ENCODE measurements around the gene SAMD4A. TPM values are rescaled to one million over a fixed set of nuclear protein-coding genes. Genes with fewer than 3 reads are reported as not detected.

Gene SAMD4A
- total RNA-seq, 4 donors from 2014 or later: 7.9 to 18.7 (median 14.4) TPM

DNA sequence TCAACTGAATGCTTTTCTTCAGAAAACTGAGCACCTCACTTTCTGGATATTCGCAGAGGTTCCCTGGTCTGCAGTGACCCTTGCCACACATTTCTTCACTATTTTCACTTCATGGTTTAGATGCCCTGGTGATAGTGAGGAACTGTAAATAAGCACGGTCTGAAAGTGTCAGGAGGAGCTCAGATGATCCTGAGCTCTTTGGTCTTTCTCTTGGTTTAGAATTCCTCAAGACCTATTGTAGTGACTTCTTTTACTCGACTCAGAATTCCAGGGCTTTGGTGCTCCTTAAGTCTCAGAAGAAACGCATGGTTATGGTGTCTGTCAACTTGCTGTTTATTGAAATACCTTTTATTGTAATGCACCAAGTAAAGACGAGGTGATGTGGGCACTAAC is 84.0 kb downstream of the SAMD4A start:
- H3K4me3 ChIP-seq (ENCODE audit: low read depth, poor library complexity, severe bottlenecking): no peak overlapping the region
- no peak for DNase-seq (ENCODE audit: low spot score in 2 of 2)
- WGBS, 2 donors: 62 to 65% methylated on average over 5 of the region's 5 CpGs
- TF ChIP-seq POLR2A (IDR thresholded peaks at IDR 0.05): no peak
- TF ChIP-seq, protein P1, sequence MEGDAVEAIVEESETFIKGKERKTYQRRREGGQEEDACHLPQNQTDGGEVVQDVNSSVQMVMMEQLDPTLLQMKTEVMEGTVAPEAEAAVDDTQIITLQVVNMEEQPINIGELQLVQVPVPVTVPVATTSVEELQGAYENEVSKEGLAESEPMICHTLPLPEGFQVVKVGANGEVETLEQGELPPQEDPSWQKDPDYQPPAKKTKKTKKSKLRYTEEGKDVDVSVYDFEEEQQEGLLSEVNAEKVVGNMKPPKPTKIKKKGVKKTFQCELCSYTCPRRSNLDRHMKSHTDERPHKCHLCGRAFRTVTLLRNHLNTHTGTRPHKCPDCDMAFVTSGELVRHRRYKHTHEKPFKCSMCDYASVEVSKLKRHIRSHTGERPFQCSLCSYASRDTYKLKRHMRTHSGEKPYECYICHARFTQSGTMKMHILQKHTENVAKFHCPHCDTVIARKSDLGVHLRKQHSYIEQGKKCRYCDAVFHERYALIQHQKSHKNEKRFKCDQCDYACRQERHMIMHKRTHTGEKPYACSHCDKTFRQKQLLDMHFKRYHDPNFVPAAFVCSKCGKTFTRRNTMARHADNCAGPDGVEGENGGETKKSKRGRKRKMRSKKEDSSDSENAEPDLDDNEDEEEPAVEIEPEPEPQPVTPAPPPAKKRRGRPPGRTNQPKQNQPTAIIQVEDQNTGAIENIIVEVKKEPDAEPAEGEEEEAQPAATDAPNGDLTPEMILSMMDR (IDR thresholded peaks at IDR 0.05): no peak
- intact Hi-C loops (cut with DNase I; ENCODE audit: low total_unique reads): no loop called here

DNA sequence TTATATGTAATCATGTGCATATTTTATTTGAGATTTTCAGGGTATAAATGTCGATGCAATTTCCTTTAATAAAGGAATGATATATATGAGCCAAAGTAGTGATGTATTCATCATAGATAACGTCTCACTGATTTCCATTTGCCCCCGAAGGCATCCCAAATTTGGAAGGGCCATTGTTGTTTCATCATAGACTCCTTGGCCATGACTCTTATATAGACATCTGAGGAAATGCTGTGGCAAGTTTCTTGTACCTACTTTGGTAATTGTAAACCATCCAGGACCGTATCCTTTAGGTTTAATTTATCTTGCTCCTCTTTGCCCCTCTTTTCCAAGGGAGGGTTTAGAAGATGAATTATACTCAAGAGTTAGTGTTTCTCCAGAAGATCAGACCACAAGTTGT is 84.7 kb downstream of the SAMD4A start:
- no peak for DNase-seq (ENCODE audit: low spot score in 2 of 2)
- WGBS, 2 donors: 25 to 36% methylated on average over 4 of the region's 4 CpGs
- intact Hi-C loops (cut with DNase I; ENCODE audit: low total_unique reads): no loop called here
- no peak overlapping the region for H3K4me3 ChIP-seq (ENCODE audit: low read depth, poor library complexity, severe bottlenecking)
- no peak for TF ChIP-seq POLR2A (IDR thresholded peaks at IDR 0.05)
- TF ChIP-seq, protein P1 (IDR thresholded peaks at IDR 0.05): no peak

- no peak overlapping the region for H3K4me3 ChIP-seq (ENCODE audit: low read depth, poor library complexity, severe bottlenecking)
- DNase-seq (ENCODE audit: low spot score in 2 of 2): peak; percentile 90 to 96
- 19 to 22% methylated on average over 6 of the region's 6 CpGs for WGBS, 2 donors
- intact Hi-C loops (cut with DNase I; ENCODE audit: low total_unique reads): no loop called here
- no peak for TF ChIP-seq POLR2A (IDR thresholded peaks at IDR 0.05)
- TF ChIP-seq, protein P1 (IDR thresholded peaks at IDR 0.05): no peak
Observed at GRCh38 chr14:54652188-54652587, 85.3 kb downstream of the SAMD4A start.

GRCh38 chr14:54652605-54653052 is 85.7 kb downstream of the SAMD4A start:
- TF ChIP-seq, protein P1 (IDR thresholded peaks at IDR 0.05): no peak
- TF ChIP-seq POLR2A (IDR thresholded peaks at IDR 0.05): no peak
- intact Hi-C loops (cut with DNase I; ENCODE audit: low total_unique reads): no loop called here
- DNase-seq (ENCODE audit: low spot score in 2 of 2): peak in 1 of 2 donors; percentile 54
- 22 to 26% methylated on average over 11 of the region's 11 CpGs for WGBS, 2 donors
- no peak overlapping the region for H3K4me3 ChIP-seq (ENCODE audit: low read depth, poor library complexity, severe bottlenecking)

GRCh38 chr14:54653712-54654469 is 87.0 kb downstream of the SAMD4A start:
- peak in 1 of 2 donors; percentile 63 for DNase-seq (ENCODE audit: low spot score in 2 of 2)
- WGBS, 2 donors: 63 to 65% methylated on average over 11 of the region's 11 CpGs
- TF ChIP-seq, protein P1 (IDR thresholded peaks at IDR 0.05): no peak
- TF ChIP-seq POLR2A (IDR thresholded peaks at IDR 0.05): no peak
- no peak overlapping the region for H3K4me3 ChIP-seq (ENCODE audit: low read depth, poor library complexity, severe bottlenecking)
- intact Hi-C loops (cut with DNase I; ENCODE audit: low total_unique reads): no loop called here

All from lower leg skin (tissue), 4 donors.